GM12875 (cell line): ENCODE data around the gene ZFR.
"Not testable (repeated sequence)": the region's sequence is repeated elsewhere in the genome, so short reads cannot be mapped to it uniquely, and the experiment has no call there.

ENCODE experiments used
- H3K4me3 ChIP-seq: one replicate; pipeline ENCODE4 v1.5.1; 2011; ENCODE audit warnings: low read depth, low read length, control low read depth
- CTCF ChIP-seq: IDR thresholded peaks from 2 replicates; pipeline ENCODE4 v1.5.1; 2011; ENCODE audit warnings: low read depth, mild to moderate bottlenecking, control low read depth, inconsistent platforms, low read length, moderate library complexity, borderline replicate concordance; ENCODE audit not compliant: insufficient read depth

ZFR gene

GRCh38 chr5:32462618-32463017 lies 18.1 kb upstream of the ZFR start:
- TF ChIP-seq CTCF: no peak
- no peak overlapping the region for H3K4me3 ChIP-seq

- H3K4me3 ChIP-seq: no peak overlapping the region
- no peak for TF ChIP-seq CTCF
These were observed 17.0 kb upstream of the ZFR start for GRCh38 chr5:32461441-32462120.

- no peak overlapping the region for H3K4me3 ChIP-seq
- no peak for TF ChIP-seq CTCF
These were observed 16.2 kb upstream of the ZFR start for GRCh38 chr5:32460702-32461101.

- H3K4me3 ChIP-seq: no peak overlapping the region
- TF ChIP-seq CTCF: no peak
These were observed 14.4 kb upstream of the ZFR start for GRCh38 chr5:32458880-32459495.

GRCh38 chr5:32455311-32455710 lies 10.8 kb upstream of the ZFR start:
- no peak for TF ChIP-seq CTCF

GRCh38 chr5:32454821-32455220 lies 10.3 kb upstream of the ZFR start:
- no peak overlapping the region for H3K4me3 ChIP-seq
- no peak for TF ChIP-seq CTCF

More at GRCh38 chr5:32455311-32455710, 10.8 kb upstream of the ZFR start:
- H3K4me3 ChIP-seq: no peak overlapping the region

- H3K4me3 ChIP-seq: no peak overlapping the region
- TF ChIP-seq CTCF: no peak
These were observed 9.4 kb upstream of the ZFR start for GRCh38 chr5:32453916-32454315.

GRCh38 chr5:32452316-32452715 lies 7.8 kb upstream of the ZFR start:
- not testable (repeated sequence) for H3K4me3 ChIP-seq
